ENCODE measurements around the gene ST7.
"Not testable (repeated sequence)": the region's sequence is repeated elsewhere in the genome, so short reads cannot be mapped to it uniquely, and the experiment has no call there.

Gene ST7

GRCh38 chr7:117101026-117101425 is 147.7 kb downstream of the ST7 start:
- no peak for FAIRE-seq

GRCh38 chr7:117110480-117111315 is 157.4 kb downstream of the ST7 start:
- FAIRE-seq: no peak

GRCh38 chr7:117111535-117111934 is 158.2 kb downstream of the ST7 start:
- FAIRE-seq: no peak

GRCh38 chr7:117112640-117113039 is 159.3 kb downstream of the ST7 start:
- no peak for FAIRE-seq

GRCh38 chr7:117113871-117114270 is 160.6 kb downstream of the ST7 start:
- FAIRE-seq: no peak

- FAIRE-seq: no peak
Observed at GRCh38 chr7:117114272-117114671, 161.0 kb downstream of the ST7 start.

GRCh38 chr7:117116211-117116610 is 162.9 kb downstream of the ST7 start:
- FAIRE-seq: no peak

GRCh38 chr7:117117172-117117571 is 163.9 kb downstream of the ST7 start:
- no peak for FAIRE-seq

GRCh38 chr7:117118579-117119180 is 165.4 kb downstream of the ST7 start:
- FAIRE-seq: no peak

- peak; percentile 45 for FAIRE-seq
Observed at GRCh38 chr7:117119192-117119924, 166.1 kb downstream of the ST7 start.

- not testable (repeated sequence) for FAIRE-seq
Observed at GRCh38 chr7:117120321-117120720, 167.0 kb downstream of the ST7 start.

- FAIRE-seq: not testable (repeated sequence)
Observed at GRCh38 chr7:117122036-117122435, 168.7 kb downstream of the ST7 start.

- no peak for FAIRE-seq
Observed at GRCh38 chr7:117122536-117122935, 169.2 kb downstream of the ST7 start.

GRCh38 chr7:117123311-117123926 is 170.1 kb downstream of the ST7 start:
- no peak for FAIRE-seq

- FAIRE-seq: peak; percentile 98
Observed at GRCh38 chr7:117124591-117125220, 171.4 kb downstream of the ST7 start.

GRCh38 chr7:117126676-117127075 is 173.4 kb downstream of the ST7 start:
- no peak for FAIRE-seq

- peak; percentile 98 for FAIRE-seq
Observed at GRCh38 chr7:117127585-117128168, 174.4 kb downstream of the ST7 start.

GRCh38 chr7:117129521-117129955 is 176.2 kb downstream of the ST7 start:
- no peak for FAIRE-seq

GRCh38 chr7:117130262-117130661 is 177.0 kb downstream of the ST7 start:
- FAIRE-seq: no peak

GRCh38 chr7:117132321-117133120 is 179.2 kb downstream of the ST7 start:
- FAIRE-seq: no peak

- no peak for FAIRE-seq
Observed at GRCh38 chr7:117133125-117133524, 179.8 kb downstream of the ST7 start.

All from islet of Langerhans (tissue), 1 donor.